Testis (tissue), 2 donors: ENCODE data around the gene TAF1.

Source experiments
- POLR2A ChIP-seq: fragments of 450-650 bp; IDR thresholded peaks from one replicate; pipeline ENCODE4 v1.6.1; 2017; ENCODE audit warnings: antibody characterized with exemption, mild to moderate bottlenecking, moderate library complexity
- TF ChIP-seq, protein P1 (sequence below), 3 experiments: fragments of 450-650 bp in 2 of 3; fragments of 200-600 bp in 1 of 3; sonication (generic) in 1 of 3; IDR thresholded peaks; one replicate each; pipeline ENCODE4 v1.5.1; 2016 to 2019; ENCODE audit warnings: antibody characterized with exemption in 3 of 3, mild to moderate bottlenecking in 2 of 3, moderate library complexity in 1 of 3

DNA sequence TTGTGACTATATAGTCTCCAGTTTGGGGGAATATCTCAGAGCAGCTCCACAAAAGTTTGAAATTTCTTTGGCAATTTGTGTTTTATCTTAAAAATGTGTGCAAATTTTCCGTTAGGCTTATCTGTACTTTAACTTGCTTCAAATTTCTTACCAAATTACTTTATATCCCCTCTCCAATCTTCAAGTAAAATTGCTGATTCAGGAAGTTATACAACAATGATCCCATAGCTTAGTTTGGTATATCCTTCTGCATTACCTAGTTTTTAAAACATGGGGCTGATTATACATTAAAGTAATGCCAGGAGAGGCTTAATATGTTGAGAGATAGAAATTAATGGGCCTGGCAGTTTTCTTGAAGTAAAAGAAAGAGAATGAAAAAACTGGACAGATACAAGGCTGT, 66.6 kb downstream of the TAF1 start:
- TF ChIP-seq, protein P1, sequence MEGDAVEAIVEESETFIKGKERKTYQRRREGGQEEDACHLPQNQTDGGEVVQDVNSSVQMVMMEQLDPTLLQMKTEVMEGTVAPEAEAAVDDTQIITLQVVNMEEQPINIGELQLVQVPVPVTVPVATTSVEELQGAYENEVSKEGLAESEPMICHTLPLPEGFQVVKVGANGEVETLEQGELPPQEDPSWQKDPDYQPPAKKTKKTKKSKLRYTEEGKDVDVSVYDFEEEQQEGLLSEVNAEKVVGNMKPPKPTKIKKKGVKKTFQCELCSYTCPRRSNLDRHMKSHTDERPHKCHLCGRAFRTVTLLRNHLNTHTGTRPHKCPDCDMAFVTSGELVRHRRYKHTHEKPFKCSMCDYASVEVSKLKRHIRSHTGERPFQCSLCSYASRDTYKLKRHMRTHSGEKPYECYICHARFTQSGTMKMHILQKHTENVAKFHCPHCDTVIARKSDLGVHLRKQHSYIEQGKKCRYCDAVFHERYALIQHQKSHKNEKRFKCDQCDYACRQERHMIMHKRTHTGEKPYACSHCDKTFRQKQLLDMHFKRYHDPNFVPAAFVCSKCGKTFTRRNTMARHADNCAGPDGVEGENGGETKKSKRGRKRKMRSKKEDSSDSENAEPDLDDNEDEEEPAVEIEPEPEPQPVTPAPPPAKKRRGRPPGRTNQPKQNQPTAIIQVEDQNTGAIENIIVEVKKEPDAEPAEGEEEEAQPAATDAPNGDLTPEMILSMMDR (IDR thresholded peaks at IDR 0.05), result no peak
- TF ChIP-seq POLR2A, result no peak
